GM21447 (cell line): Measurements from ENCODE around the gene SLC11A2.
"Not testable (repeated sequence)": the region's sequence is repeated elsewhere in the genome, so short reads cannot be mapped to it uniquely, and the experiment has no call there.

Experiments used
- ATAC-seq: cut with Tn5 transposase; IDR thresholded peaks from one replicate; pipeline ENCODE4 v1.9.1; 2021; ENCODE audit not compliant: unreplicated experiment

SLC11A2 gene

GRCh38 chr12:51027342-51027835, 1.2 kb upstream of the SLC11A2 start:
- ATAC-seq, result no peak

GRCh38 chr12:51025338-51025835, 797 bp downstream of the SLC11A2 start:
- peak; percentile 2 for ATAC-seq

GRCh38 chr12:51023625-51024382, 2.4 kb downstream of the SLC11A2 start:
- ATAC-seq, result no peak

GRCh38 chr12:51021694-51022093, 4.5 kb downstream of the SLC11A2 start:
- no peak for ATAC-seq

GRCh38 chr12:51020448-51021182, 5.6 kb downstream of the SLC11A2 start:
- ATAC-seq, result no peak

GRCh38 chr12:51019927-51020326, 6.3 kb downstream of the SLC11A2 start:
- ATAC-seq, result no peak

GRCh38 chr12:51018956-51019355, 7.2 kb downstream of the SLC11A2 start:
- no peak for ATAC-seq

GRCh38 chr12:51017452-51017851, 8.7 kb downstream of the SLC11A2 start:
- ATAC-seq, result no peak

GRCh38 chr12:51014467-51014866, 11.7 kb downstream of the SLC11A2 start:
- not testable (repeated sequence) for ATAC-seq

- no peak for ATAC-seq
These were observed 12.7 kb downstream of the SLC11A2 start for GRCh38 chr12:51013441-51013840.

GRCh38 chr12:51012570-51013236, 13.5 kb downstream of the SLC11A2 start:
- no peak for ATAC-seq

- no peak for ATAC-seq
These were observed 14.2 kb downstream of the SLC11A2 start for GRCh38 chr12:51011955-51012354.

GRCh38 chr12:51009056-51009440, 17.1 kb downstream of the SLC11A2 start:
- no peak for ATAC-seq

GRCh38 chr12:51008329-51009055, 17.7 kb downstream of the SLC11A2 start:
- no peak for ATAC-seq

GRCh38 chr12:51005671-51006070, 20.5 kb downstream of the SLC11A2 start:
- ATAC-seq, result no peak

GRCh38 chr12:51005030-51005429, 21.2 kb downstream of the SLC11A2 start:
- ATAC-seq, result no peak

- no peak for ATAC-seq
These were observed 21.7 kb downstream of the SLC11A2 start for GRCh38 chr12:51004504-51004903.

- no peak for ATAC-seq
These were observed 24.4 kb downstream of the SLC11A2 start for GRCh38 chr12:51001799-51002198.

GRCh38 chr12:51000245-51000644, 25.9 kb downstream of the SLC11A2 start:
- ATAC-seq, result no peak

- ATAC-seq, result no peak
These were observed 27.1 kb downstream of the SLC11A2 start for GRCh38 chr12:50999093-50999492.

GRCh38 chr12:50992819-50993218, 33.4 kb downstream of the SLC11A2 start:
- ATAC-seq, result no peak
